22Rv1 (cell line): Measurements from ENCODE around the gene DGKD.

Experiments used
- CTCF ChIP-seq: fragments of 450-650 bp; IDR thresholded peaks from 2 replicates; pipeline ENCODE4 v1.5.1; 2017; ENCODE audit warnings: mild to moderate bottlenecking
- ZFX ChIP-seq: fragments of 450-650 bp; IDR thresholded peaks from 2 replicates; pipeline ENCODE4 v1.6.1; 2017; ENCODE audit warnings: antibody characterized with exemption, borderline replicate concordance

- TF ChIP-seq CTCF, result no peak
- TF ChIP-seq ZFX, result no peak
These were observed 110.4 kb downstream of the DGKD start for GRCh38 chr2:233464531-233465240.
